SU-DHL-6 (cell line): ENCODE data around the gene NFE2.
"Not testable (repeated sequence)": the region's sequence is repeated elsewhere in the genome, so short reads cannot be mapped to it uniquely, and the experiment has no call there.

Source experiments
- CTCF ChIP-seq: fragments of 200-600 bp; sonication (generic); IDR thresholded peaks from one replicate; pipeline ENCODE4 v1.5.1; 2017; ENCODE audit warnings: antibody characterized with exemption, mild to moderate bottlenecking, low read length, moderate library complexity; ENCODE audit not compliant: insufficient read depth, poor library complexity, severe bottlenecking
- EZH2phosphoT487 ChIP-seq: fragments of 200-600 bp; sonication (generic), shearing (Covaris generic); conservative IDR thresholded peaks from 2 replicates; pipeline ENCODE4 v1.6.1; 2018; ENCODE audit warnings: mild to moderate bottlenecking, antibody characterized with exemption, low read length, moderate library complexity, mixed read lengths

- TF ChIP-seq CTCF, EZH2phosphoT487: not testable (repeated sequence)
Observed at GRCh38 chr12:54312309-54312708, 11.5 kb upstream of the NFE2 start.
